ENCODE measurements around the gene CNTN6.

The CNTN6 gene

GRCh38 chr3:1179146-1179545 is 86.3 kb downstream of the CNTN6 start:
- no peak for DNase-seq

GRCh38 chr3:1183320-1184048 is 90.7 kb downstream of the CNTN6 start:
- no peak for DNase-seq

DNA sequence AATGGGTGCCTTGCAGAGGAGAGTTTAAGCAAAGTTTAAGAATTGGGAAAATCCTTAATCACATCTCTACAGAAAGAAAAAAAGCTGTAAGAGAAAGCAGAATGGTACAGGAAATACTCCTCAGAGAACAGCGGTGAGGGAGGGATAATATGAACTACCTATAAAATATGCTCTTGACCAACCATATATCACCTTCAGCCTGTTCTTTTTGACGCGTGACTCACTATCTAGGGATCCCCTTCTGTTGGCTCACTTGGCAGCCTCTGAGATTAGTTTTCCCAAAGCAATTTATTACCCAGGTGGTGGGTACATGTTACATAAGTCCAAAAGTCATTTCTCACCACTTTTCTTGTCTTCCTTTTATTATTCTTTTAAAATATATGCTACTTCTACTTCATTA is 97.7 kb downstream of the CNTN6 start:
- no peak for DNase-seq

DNA sequence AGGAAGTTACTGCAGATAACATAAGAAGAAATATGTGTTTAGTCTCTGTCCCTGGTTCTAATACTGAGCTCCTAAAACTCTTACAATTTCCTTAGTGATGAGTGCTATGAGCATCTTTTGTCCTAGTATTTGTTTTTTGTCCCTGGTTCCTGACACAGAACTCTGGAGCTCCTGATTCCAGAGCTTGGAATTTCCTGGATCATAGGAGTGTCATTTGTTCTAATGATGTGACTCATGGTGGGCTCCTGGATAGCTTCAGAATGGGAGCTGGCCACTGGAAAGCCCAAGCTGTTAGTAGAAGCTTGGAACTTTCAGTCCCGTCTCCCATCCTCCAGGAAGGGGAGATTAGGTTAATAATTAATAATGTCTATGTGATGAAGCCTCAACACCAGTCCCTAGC is 98.2 kb downstream of the CNTN6 start:
- DNase-seq: no peak

- no peak for DNase-seq
These were observed 103.1 kb downstream of the CNTN6 start for GRCh38 chr3:1195947-1196346.

GRCh38 chr3:1197051-1197450 is 104.2 kb downstream of the CNTN6 start:
- DNase-seq: no peak

GRCh38 chr3:1200371-1200770 is 107.5 kb downstream of the CNTN6 start:
- DNase-seq: no peak

DNA sequence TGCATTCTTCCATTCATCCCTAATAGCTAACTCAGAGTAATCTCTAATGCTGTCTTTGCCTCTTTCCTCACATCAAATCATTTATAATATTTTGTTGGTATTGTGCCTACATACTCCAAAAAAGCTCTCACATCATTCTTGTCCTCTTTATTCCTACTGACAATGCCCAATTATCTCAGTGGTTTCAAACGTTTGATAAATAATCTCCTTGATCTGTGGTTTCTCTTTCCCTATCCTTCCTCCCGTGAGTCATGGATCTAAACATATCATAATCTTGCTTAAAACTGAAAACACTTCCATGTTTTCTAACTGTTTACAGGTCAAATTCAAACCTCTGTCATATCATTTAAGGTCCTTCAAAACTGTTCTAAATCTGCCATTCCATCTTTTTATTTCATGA is 115.1 kb downstream of the CNTN6 start:
- no peak for DNase-seq

GRCh38 chr3:1214933-1215332 is 122.1 kb downstream of the CNTN6 start:
- no peak for DNase-seq

GRCh38 chr3:1216856-1217255 is 124.0 kb downstream of the CNTN6 start:
- no peak for DNase-seq

DNA sequence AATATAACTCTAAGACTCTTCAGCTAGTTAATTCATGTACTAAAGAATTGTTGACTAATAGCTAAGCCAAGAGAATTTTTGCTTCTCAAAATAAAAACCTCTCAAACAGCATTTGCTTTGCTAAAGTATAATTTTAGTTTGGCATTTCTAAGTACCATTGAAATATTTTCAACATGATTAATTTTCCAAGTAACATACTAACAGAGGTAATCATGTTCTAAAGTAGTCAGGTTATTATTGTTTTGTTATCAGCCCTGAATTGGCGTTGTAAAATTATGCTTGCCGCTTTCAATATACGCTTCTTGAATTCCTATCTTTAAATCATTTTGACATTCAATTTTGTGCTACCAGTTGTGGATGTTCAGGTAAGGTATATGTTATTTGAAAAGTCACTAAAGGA is 134.3 kb downstream of the CNTN6 start:
- no peak for DNase-seq

GRCh38 chr3:1228289-1228688 is 135.5 kb downstream of the CNTN6 start:
- DNase-seq: no peak

- DNase-seq: no peak
These were observed 138.1 kb downstream of the CNTN6 start for GRCh38 chr3:1230920-1231319.

DNA sequence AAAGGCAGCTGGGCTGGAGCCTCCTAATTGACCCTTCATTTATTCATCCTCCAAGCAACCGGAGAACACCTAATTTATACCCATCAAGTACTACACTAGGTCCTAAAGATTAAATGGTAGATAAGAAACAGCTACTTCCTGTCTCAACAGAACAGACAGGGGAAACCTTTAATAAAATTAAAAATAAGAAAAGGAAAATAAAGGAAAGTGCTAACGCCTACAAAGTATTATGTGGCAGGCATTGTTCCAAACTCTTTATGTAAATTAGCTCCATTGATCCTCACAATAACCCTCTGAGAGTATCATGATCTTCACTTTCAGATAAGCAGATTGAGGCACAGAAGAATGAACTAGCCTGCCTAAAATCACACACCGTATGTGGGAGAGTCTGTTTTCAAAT is 139.5 kb downstream of the CNTN6 start:
- no peak for DNase-seq

GRCh38 chr3:1235526-1236120 is 142.8 kb downstream of the CNTN6 start:
- no peak for DNase-seq

DNA sequence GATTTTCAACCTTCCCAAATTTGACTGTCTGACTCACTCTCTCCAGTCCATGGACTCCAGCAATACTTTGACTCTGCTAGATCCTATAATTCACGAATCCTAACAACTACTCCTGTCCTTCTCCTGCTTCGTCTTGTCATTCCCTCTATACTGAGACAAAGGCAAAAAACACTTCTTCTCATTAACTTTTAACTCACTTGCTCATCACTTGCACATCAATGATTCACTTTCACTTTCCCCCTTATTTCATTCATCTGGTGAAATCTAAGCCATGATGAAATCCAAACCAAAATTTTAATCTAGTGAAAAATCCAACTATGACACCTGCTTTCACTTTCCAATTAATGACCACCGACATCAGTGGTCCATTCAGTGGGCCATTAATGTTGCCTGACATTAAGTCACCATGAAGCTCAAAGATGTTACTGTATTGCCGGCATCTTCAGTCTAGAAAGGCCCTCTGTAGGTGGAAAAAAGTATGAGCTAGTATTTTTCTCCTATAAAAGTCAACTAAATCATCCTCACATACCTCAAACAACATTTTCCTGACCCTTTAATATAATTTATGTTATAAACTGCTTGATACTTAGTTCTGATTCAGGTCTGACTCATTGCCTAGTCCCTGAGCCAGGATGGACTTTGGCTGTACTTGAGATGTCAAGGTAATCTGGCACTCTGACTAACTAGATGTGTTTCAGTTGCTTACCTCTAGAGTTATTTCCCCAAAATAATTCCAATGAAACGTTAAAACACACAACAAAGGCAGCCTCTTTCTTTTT is 158.6 kb downstream of the CNTN6 start:
- no peak for DNase-seq

- no peak for DNase-seq
These were observed 159.2 kb downstream of the CNTN6 start for GRCh38 chr3:1252061-1252430.

- DNase-seq: no peak
These were observed 169.4 kb downstream of the CNTN6 start for GRCh38 chr3:1262246-1262645.

DNA sequence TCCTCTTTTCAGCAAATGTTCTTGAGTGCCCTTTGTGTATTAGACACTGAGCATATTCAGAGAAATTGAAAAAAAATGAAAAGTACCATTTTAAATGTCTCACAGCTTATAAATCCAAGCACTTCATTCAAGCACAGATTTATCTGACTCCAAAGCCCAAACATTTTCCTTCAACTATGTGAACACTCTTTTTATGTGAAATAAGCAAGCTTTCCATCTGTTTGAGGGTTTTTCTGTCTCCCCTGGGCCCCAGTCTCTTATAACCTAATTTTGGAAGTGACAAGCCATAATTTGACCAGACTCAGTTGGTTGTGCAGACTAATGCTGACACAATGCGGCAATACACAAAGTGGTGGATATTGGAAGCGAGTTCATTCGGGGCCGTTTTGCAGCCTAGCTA is 170.3 kb downstream of the CNTN6 start:
- DNase-seq: no peak

DNA sequence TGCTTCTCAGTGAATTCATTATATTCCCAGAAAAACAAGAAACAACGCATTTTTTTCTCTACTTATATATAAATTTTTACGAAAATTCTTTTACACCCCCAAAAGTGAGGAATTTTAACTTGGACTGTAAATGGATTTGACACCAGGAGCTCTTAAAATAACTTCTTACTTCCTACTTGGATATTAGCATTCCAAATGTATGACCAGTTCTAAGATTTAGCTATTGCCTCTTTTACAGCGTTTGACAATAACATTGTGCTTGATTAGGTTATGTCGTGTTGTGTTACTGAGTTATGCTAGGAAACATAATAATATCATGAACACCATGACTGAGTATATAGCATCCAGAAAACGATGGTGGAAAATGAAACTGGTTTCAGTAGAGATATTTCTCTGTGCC is 177.0 kb downstream of the CNTN6 start:
- no peak for DNase-seq

DNA sequence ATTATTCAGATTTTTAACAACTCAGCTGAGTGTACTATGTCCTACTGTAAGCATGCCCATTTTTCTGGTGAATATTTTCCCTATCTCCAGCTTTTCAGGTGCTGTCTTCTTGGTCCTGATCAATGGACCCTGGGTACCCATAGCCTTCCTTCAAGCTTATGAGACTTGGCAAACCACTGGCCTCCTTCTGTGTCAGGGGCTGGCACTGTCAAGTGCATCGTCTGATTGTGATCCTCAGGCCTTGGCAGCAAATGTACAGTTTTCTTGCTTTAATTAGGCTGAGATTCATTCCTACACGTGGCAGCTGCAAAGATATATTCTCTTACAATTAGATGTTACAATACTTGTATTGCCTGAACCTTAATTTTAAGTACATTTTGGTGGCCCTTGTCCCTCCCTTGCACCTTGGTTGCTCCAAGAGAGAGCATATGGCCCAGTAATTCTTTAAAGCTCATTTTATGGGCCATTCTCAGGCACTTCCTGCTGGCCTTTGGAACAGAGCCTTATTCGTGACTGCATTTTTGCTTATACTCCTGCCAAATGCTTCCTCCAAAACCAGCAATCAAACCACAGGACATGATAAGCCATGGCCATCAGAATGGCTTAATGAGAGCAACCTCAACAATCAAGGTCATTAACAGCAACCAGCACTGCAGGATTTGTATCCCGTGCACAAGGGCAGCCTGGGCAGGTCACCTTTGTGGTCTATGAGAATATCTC is 179.9 kb downstream of the CNTN6 start:
- DNase-seq: peak; percentile 90 to 95

DNA sequence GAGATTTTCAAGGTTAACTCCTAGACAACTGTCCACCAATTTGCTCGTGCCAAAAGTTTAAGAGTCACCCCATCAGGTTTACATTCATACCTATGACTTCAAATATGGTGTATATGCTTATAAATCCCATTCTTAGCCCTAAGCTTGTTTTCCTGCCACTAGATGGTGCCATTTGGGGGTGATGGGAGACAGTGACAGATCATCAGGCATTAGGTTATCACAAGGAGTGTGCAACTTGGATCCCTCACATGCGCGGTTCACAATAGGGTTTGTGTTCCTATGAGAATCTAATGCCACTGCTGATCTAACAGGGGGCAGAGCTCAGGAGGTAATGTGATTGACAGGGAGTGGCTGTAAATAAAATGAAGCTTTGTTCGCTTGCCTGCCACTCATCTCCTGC is 182.7 kb downstream of the CNTN6 start:
- no peak for DNase-seq

GRCh38 chr3:1287815-1288214 is 195.0 kb downstream of the CNTN6 start:
- no peak for DNase-seq

All from cerebellar nuclear complex (tissue), 1 donor.